ENCODE data around the gene CFB. TPM values are rescaled to one million over a fixed set of nuclear protein-coding genes. Genes with fewer than 3 reads are reported as not detected.

CFB gene
- total and polyA plus RNA-seq, 2 of the 13 experiments (the other 11 are each of a cell fraction or from before 2014, with no cell fraction given), result 171 to 513 TPM

DNA sequence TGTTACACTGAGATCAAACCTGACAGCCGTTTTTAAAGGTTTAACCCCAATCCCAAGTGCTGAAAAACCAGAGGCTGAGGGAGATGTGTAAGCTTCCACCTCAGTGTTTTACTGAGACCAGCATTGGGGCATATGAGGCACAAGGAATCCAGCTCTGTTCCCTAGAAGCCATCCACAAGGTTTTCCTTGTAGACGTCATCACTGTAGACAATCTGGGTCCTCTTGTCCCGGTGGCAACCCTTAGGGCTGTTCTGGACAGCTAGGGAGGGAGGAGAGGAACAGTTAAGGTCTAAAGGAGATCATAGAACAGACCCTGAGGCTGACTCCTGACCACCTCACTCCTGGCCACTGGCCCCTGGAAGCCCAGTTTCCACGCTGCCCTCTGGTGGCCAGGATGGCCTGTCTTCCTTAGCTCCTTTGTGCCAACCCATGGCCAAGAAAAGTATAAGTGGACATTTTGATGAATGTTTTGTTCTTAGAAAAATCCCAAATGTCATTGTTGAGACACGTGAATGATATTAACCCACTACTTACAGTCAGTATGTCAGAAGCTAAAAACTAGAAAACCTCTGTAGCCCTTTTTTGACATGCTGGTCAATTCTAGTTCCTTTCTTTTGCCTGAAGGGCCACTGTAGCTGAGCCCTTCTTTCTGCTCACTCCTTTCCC, 6.4 kb downstream of the CFB start (continued):
- TF ChIP-seq, protein P1, sequence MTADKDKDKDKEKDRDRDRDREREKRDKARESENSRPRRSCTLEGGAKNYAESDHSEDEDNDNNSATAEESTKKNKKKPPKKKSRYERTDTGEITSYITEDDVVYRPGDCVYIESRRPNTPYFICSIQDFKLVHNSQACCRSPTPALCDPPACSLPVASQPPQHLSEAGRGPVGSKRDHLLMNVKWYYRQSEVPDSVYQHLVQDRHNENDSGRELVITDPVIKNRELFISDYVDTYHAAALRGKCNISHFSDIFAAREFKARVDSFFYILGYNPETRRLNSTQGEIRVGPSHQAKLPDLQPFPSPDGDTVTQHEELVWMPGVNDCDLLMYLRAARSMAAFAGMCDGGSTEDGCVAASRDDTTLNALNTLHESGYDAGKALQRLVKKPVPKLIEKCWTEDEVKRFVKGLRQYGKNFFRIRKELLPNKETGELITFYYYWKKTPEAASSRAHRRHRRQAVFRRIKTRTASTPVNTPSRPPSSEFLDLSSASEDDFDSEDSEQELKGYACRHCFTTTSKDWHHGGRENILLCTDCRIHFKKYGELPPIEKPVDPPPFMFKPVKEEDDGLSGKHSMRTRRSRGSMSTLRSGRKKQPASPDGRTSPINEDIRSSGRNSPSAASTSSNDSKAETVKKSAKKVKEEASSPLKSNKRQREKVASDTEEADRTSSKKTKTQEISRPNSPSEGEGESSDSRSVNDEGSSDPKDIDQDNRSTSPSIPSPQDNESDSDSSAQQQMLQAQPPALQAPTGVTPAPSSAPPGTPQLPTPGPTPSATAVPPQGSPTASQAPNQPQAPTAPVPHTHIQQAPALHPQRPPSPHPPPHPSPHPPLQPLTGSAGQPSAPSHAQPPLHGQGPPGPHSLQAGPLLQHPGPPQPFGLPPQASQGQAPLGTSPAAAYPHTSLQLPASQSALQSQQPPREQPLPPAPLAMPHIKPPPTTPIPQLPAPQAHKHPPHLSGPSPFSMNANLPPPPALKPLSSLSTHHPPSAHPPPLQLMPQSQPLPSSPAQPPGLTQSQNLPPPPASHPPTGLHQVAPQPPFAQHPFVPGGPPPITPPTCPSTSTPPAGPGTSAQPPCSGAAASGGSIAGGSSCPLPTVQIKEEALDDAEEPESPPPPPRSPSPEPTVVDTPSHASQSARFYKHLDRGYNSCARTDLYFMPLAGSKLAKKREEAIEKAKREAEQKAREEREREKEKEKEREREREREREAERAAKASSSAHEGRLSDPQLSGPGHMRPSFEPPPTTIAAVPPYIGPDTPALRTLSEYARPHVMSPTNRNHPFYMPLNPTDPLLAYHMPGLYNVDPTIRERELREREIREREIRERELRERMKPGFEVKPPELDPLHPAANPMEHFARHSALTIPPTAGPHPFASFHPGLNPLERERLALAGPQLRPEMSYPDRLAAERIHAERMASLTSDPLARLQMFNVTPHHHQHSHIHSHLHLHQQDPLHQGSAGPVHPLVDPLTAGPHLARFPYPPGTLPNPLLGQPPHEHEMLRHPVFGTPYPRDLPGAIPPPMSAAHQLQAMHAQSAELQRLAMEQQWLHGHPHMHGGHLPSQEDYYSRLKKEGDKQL (CRISPR knock-in tag; IDR thresholded peaks at IDR 0.05; ENCODE audit: low read depth), result no peak
- TF ChIP-seq TCF7 (IDR thresholded peaks at IDR 0.05; ENCODE audit: low read depth) (no peak), REXO4 (CRISPR knock-in tag; IDR thresholded peaks at IDR 0.05; ENCODE audit: borderline replicate concordance) (no peak), MAFG (CRISPR knock-in tag; IDR thresholded peaks at IDR 0.05) (no peak), ZKSCAN5 (CRISPR knock-in tag; IDR thresholded peaks at IDR 0.05) (no peak), ZNF558 (CRISPR knock-in tag; IDR thresholded peaks at IDR 0.05; ENCODE audit: borderline replicate concordance) (no peak), RELA (CRISPR knock-in tag; IDR thresholded peaks at IDR 0.05) (no peak), PRPF4 (IDR thresholded peaks at IDR 0.05; ENCODE audit: low read depth, low read length, poor library complexity, severe bottlenecking) (no peak), GABPA (IDR thresholded peaks at IDR 0.05; ENCODE audit: low read depth, low read length) (no peak), GABPA (CRISPR knock-in tag; IDR thresholded peaks at IDR 0.05; ENCODE audit: low read depth) (no peak)
- TF ChIP-seq, protein P2, sequence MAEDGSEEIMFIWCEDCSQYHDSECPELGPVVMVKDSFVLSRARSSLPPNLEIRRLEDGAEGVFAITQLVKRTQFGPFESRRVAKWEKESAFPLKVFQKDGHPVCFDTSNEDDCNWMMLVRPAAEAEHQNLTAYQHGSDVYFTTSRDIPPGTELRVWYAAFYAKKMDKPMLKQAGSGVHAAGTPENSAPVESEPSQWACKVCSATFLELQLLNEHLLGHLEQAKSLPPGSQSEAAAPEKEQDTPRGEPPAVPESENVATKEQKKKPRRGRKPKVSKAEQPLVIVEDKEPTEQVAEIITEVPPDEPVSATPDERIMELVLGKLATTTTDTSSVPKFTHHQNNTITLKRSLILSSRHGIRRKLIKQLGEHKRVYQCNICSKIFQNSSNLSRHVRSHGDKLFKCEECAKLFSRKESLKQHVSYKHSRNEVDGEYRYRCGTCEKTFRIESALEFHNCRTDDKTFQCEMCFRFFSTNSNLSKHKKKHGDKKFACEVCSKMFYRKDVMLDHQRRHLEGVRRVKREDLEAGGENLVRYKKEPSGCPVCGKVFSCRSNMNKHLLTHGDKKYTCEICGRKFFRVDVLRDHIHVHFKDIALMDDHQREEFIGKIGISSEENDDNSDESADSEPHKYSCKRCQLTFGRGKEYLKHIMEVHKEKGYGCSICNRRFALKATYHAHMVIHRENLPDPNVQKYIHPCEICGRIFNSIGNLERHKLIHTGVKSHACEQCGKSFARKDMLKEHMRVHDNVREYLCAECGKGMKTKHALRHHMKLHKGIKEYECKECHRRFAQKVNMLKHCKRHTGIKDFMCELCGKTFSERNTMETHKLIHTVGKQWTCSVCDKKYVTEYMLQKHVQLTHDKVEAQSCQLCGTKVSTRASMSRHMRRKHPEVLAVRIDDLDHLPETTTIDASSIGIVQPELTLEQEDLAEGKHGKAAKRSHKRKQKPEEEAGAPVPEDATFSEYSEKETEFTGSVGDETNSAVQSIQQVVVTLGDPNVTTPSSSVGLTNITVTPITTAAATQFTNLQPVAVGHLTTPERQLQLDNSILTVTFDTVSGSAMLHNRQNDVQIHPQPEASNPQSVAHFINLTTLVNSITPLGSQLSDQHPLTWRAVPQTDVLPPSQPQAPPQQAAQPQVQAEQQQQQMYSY (CRISPR knock-in tag; IDR thresholded peaks at IDR 0.05), result no peak
- TF ChIP-seq, protein P3, sequence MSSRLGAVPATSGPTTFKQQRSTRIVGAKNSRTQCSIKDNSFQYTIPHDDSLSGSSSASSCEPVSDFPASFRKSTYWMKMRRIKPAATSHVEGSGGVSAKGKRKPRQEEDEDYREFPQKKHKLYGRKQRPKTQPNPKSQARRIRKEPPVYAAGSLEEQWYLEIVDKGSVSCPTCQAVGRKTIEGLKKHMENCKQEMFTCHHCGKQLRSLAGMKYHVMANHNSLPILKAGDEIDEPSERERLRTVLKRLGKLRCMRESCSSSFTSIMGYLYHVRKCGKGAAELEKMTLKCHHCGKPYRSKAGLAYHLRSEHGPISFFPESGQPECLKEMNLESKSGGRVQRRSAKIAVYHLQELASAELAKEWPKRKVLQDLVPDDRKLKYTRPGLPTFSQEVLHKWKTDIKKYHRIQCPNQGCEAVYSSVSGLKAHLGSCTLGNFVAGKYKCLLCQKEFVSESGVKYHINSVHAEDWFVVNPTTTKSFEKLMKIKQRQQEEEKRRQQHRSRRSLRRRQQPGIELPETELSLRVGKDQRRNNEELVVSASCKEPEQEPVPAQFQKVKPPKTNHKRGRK (CRISPR knock-in tag; IDR thresholded peaks at IDR 0.05), result no peak
- TF ChIP-seq, protein P4, sequence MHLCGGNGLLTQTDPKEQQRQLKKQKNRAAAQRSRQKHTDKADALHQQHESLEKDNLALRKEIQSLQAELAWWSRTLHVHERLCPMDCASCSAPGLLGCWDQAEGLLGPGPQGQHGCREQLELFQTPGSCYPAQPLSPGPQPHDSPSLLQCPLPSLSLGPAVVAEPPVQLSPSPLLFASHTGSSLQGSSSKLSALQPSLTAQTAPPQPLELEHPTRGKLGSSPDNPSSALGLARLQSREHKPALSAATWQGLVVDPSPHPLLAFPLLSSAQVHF (CRISPR knock-in tag; IDR thresholded peaks at IDR 0.05), result no peak
- TF ChIP-seq, protein P5, sequence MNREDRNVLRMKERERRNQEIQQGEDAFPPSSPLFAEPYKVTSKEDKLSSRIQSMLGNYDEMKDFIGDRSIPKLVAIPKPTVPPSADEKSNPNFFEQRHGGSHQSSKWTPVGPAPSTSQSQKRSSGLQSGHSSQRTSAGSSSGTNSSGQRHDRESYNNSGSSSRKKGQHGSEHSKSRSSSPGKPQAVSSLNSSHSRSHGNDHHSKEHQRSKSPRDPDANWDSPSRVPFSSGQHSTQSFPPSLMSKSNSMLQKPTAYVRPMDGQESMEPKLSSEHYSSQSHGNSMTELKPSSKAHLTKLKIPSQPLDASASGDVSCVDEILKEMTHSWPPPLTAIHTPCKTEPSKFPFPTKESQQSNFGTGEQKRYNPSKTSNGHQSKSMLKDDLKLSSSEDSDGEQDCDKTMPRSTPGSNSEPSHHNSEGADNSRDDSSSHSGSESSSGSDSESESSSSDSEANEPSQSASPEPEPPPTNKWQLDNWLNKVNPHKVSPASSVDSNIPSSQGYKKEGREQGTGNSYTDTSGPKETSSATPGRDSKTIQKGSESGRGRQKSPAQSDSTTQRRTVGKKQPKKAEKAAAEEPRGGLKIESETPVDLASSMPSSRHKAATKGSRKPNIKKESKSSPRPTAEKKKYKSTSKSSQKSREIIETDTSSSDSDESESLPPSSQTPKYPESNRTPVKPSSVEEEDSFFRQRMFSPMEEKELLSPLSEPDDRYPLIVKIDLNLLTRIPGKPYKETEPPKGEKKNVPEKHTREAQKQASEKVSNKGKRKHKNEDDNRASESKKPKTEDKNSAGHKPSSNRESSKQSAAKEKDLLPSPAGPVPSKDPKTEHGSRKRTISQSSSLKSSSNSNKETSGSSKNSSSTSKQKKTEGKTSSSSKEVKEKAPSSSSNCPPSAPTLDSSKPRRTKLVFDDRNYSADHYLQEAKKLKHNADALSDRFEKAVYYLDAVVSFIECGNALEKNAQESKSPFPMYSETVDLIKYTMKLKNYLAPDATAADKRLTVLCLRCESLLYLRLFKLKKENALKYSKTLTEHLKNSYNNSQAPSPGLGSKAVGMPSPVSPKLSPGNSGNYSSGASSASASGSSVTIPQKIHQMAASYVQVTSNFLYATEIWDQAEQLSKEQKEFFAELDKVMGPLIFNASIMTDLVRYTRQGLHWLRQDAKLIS (CRISPR knock-in tag; IDR thresholded peaks at IDR 0.05), result no peak
